GM12878 (cell line): ENCODE results near the gene EFNA1.

Experiments used
- ATF7 ChIP-seq: fragments of 450-650 bp; IDR thresholded peaks from 2 replicates; pipeline ENCODE4 v1.6.1; 2016; ENCODE audit warnings: low read depth, mild to moderate bottlenecking
- EP300 ChIP-seq, 2 experiments: fragments of 150-350 bp in 1 of 2; IDR thresholded peaks; 2 replicates each; pipeline ENCODE4 v1.6.1; 2011 to 2012; ENCODE audit warnings: low read depth in 2 of 2, low read length in 2 of 2, borderline replicate concordance in 1 of 2, improper control_type of control experiment in 1 of 2, inconsistent platforms in 1 of 2; ENCODE audit not compliant: control insufficient read depth in 1 of 2
- EZH2 ChIP-seq: IDR thresholded peaks from 2 replicates; pipeline ENCODE4 v1.6.1; 2012; ENCODE audit warnings: low read depth, mild to moderate bottlenecking, control low read depth, inconsistent platforms, low read length, borderline replicate concordance; ENCODE audit not compliant: control insufficient read depth
- IRF4 ChIP-seq: IDR thresholded peaks from 2 replicates; pipeline ENCODE4 v1.6.1; 2011; ENCODE audit warnings: low read depth, low read length
- NR2C2 ChIP-seq: IDR thresholded peaks from 2 replicates; pipeline ENCODE4 v1.6.1; 2011; ENCODE audit warnings: borderline replicate concordance, low read depth; ENCODE audit not compliant: control insufficient read depth, insufficient read length
- POLR2A ChIP-seq: IDR thresholded peaks from 2 replicates; pipeline ENCODE4 v1.6.1; 2011; ENCODE audit warnings: low read depth, mild to moderate bottlenecking, low read length
- SREBF2 ChIP-seq: IDR thresholded peaks from 2 replicates; pipeline ENCODE4 v1.6.1; 2012; ENCODE audit warnings: mild to moderate bottlenecking, low read length
- ZBTB40 ChIP-seq: fragments of 450-650 bp; IDR thresholded peaks from 2 replicates; pipeline ENCODE4 v1.6.1; 2016; ENCODE audit warnings: mild to moderate bottlenecking, moderate library complexity, borderline replicate concordance
- TF ChIP-seq, protein P1 (sequence below), 3 experiments: IDR thresholded peaks in 2 of 3; conservative IDR thresholded peaks in 1 of 3; 2 replicates each; pipeline ENCODE4 v1.5.1; 2011; ENCODE audit warnings: low read depth in 3 of 3, low read length in 3 of 3, mild to moderate bottlenecking in 3 of 3, control low read depth in 2 of 3, moderate library complexity in 2 of 3, inconsistent platforms in 1 of 3, mixed read lengths in 1 of 3; ENCODE audit not compliant: control insufficient read depth in 2 of 3, insufficient read depth in 1 of 3; ENCODE audit errors: extremely low read depth in 1 of 3
- TF ChIP-seq, protein P2 (sequence below): IDR thresholded peaks from 2 replicates; pipeline ENCODE4 v1.6.1; 2011; ENCODE audit warnings: low read depth, low read length, improper control_type of control experiment, borderline replicate concordance

GRCh38 chr1:155173478-155174323 is 46.0 kb downstream of the EFNA1 start, which contains the start of gene TRIM46:
- TF ChIP-seq, protein P1, sequence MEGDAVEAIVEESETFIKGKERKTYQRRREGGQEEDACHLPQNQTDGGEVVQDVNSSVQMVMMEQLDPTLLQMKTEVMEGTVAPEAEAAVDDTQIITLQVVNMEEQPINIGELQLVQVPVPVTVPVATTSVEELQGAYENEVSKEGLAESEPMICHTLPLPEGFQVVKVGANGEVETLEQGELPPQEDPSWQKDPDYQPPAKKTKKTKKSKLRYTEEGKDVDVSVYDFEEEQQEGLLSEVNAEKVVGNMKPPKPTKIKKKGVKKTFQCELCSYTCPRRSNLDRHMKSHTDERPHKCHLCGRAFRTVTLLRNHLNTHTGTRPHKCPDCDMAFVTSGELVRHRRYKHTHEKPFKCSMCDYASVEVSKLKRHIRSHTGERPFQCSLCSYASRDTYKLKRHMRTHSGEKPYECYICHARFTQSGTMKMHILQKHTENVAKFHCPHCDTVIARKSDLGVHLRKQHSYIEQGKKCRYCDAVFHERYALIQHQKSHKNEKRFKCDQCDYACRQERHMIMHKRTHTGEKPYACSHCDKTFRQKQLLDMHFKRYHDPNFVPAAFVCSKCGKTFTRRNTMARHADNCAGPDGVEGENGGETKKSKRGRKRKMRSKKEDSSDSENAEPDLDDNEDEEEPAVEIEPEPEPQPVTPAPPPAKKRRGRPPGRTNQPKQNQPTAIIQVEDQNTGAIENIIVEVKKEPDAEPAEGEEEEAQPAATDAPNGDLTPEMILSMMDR (IDR thresholded peaks at IDR 0.05 in 2 of 3, conservative IDR thresholded peaks at IDR 0.05 in 1 of 3; ENCODE audit: control insufficient read depth in 2 of 3, extremely low read depth in 1 of 3, insufficient read depth in 1 of 3, low read depth in 3 of 3, low read length in 3 of 3), result no peak
- TF ChIP-seq POLR2A (no peak), IRF4 (no peak), EZH2 (no peak), SREBF2 (no peak), NR2C2 (no peak), EP300 (IDR thresholded peaks at IDR 0.05; ENCODE audit: borderline replicate concordance in 1 of 2, control insufficient read depth in 1 of 2, low read depth in 2 of 2, low read length in 2 of 2) (no peak), ZBTB40 (no peak), ATF7 (no peak)
- TF ChIP-seq, protein P2, sequence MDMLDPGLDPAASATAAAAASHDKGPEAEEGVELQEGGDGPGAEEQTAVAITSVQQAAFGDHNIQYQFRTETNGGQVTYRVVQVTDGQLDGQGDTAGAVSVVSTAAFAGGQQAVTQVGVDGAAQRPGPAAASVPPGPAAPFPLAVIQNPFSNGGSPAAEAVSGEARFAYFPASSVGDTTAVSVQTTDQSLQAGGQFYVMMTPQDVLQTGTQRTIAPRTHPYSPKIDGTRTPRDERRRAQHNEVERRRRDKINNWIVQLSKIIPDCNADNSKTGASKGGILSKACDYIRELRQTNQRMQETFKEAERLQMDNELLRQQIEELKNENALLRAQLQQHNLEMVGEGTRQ, result no peak
